HG03457 (cell line): ENCODE data around the gene SRPK1.
A peak's percentile ranks its signal among the peaks of the same experiment; 100 is the strongest.
"Not testable (repeated sequence)": the region's sequence is repeated elsewhere in the genome, so short reads cannot be mapped to it uniquely, and the experiment has no call there.

Source experiments
- ATAC-seq: cut with Tn5 transposase; IDR thresholded peaks from one replicate; pipeline ENCODE4 v1.9.1; 2021; ENCODE audit warnings: moderate number of reproducible peaks; ENCODE audit not compliant: unreplicated experiment

Gene SRPK1

DNA sequence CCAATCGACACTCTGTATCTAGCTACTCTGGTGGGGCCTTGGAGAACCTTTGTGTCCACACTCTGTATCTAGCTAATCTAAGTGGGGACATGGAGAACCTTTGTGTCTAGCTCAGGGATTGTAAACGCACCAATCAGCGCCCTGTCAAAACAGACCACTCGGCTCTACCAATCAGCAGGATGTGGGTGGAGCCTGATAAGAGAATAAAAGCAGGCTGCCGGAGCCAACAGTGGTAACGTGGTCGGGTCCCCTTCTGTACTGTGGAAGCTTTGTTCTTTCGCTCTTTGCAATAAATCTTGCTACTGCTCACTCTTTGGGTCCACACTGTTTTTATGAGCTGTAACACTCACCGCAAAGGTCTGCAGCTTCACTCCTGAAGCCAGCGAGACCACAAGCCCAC lies 11.0 kb upstream of the SRPK1 start:
- not testable (repeated sequence) for ATAC-seq

DNA sequence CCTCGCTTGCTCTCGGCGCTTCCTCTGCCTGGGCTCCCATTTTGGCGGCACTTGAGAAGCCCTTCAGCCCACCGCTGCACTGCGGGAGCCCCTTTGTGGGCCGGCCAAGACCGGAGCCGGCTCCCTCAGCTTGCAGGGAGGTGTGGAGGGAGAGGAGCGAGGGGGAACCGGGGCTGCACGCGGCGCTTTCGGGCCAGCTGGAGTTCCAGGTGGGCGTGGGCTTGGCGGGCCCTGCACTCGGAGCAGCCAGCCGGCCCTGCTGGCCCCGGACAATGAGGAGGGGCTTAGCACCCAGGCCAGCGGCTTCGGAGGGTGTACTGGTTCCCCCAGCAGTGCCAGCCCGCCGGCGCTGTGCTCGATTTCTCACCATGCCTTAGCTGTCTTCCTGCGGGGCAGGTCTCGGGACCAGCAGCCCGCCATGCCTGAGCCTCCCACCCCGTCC lies 10.2 kb upstream of the SRPK1 start:
- ATAC-seq = no peak

DNA sequence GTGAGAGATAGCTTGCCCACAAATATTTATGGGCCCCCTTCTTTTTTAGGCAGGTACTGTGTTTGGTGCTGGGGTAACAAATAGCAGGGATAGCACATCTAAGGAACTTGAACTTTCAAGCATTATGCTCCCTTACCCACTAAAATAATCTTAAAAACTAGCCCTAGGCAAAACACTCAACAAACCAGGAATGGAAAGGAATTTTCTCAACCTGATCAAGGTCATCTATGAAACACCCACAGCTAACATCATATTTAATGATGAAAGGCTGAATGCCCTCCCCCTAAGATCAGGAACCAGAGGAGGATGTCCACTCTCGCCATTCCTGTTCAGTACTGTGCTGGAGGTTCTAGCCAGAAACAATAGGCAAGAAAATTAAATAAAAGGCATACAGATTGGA lies 8.7 kb upstream of the SRPK1 start:
- no peak for ATAC-seq

DNA sequence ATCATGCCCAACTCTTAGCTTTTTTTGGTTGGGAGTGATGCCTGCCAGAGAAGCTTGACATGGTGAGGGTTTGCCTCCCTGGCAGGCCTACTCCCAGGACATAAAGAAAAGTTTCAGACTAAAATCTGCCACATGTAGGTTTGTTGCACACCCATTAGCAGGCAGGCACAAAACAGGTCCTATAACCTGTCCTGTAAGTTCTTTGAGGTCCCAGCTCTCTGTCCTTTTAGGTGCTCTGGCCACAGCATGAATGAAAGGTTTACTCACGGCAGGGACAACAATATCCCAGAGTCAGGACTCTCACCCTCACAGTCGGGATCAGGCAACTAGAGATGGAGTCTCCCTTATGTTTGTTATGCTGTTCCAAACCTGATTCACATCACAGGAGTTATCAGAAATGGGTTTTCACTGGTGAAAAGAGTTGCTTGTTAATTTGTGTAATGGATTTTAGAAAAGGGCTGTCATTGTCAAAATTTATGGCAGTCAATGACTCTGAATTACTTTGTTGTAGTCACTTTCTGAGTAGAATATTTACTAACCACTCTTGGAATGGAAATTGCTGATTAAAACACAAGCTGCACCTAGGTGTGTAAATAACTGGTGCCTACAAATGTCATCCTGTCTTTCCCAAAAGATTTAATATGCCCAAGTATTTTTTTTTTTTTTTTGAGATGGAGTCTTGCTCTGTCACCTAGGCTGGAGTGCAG lies 5.8 kb upstream of the SRPK1 start:
- ATAC-seq = no peak

DNA sequence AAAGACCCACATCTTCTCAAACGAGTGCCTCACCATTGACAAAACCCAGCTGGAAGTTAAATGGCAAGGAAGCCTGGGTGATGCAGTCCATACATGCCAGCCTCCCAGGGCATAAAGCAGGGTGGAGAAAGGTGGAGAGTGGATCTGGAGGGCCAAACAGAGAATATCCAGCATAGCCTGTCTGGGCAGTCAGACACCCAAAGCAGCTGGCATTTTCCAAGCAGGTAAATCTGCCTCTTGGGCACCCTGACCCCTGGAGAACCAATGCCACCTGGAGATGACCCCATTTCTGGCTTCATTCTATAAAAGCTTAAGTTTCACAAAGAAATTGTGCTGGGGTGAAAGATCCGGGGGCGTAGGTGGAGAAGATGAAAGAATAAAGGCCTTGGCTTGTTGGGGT lies 5.1 kb upstream of the SRPK1 start:
- no peak for ATAC-seq

DNA sequence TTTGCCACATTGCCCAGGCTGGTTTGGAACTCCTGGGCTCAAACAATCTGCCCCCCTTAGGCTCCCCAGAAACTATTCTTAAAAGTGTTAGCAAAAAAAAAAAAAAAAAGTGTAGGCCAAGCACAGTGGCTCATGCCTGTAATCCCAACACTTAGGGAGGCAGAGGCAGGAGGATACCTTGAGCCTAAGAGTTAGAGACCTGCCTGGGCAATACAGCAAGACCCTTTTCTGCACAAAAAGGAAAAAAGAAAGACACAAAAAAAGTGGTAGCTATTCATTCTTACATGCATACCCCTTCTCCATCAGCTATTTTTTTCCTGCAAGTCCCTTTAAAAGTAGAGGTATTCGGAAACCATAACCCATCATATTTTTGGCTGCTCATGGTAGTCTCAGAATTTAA lies 3.2 kb upstream of the SRPK1 start:
- ATAC-seq = no peak

DNA sequence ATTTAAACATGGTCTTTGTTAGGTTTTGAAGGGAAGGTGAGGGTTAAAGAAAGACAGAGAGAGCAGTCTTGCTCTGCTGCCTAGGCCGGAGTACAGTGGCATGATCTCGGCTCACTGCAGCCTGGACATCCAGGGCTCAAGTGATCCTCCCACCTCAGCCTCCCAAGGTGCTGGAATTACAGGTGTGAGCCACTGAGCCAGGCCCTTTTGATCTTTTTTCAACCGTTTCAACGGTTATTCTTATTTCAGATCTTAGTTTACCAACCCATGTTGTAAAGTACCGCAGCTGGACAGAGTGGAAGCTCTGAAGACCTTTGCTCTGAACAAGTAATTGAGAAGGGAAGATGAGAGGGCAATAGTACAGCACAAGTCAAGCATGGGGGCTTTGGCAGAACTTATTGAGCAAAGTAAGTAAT lies 1.2 kb upstream of the SRPK1 start:
- no peak for ATAC-seq

DNA sequence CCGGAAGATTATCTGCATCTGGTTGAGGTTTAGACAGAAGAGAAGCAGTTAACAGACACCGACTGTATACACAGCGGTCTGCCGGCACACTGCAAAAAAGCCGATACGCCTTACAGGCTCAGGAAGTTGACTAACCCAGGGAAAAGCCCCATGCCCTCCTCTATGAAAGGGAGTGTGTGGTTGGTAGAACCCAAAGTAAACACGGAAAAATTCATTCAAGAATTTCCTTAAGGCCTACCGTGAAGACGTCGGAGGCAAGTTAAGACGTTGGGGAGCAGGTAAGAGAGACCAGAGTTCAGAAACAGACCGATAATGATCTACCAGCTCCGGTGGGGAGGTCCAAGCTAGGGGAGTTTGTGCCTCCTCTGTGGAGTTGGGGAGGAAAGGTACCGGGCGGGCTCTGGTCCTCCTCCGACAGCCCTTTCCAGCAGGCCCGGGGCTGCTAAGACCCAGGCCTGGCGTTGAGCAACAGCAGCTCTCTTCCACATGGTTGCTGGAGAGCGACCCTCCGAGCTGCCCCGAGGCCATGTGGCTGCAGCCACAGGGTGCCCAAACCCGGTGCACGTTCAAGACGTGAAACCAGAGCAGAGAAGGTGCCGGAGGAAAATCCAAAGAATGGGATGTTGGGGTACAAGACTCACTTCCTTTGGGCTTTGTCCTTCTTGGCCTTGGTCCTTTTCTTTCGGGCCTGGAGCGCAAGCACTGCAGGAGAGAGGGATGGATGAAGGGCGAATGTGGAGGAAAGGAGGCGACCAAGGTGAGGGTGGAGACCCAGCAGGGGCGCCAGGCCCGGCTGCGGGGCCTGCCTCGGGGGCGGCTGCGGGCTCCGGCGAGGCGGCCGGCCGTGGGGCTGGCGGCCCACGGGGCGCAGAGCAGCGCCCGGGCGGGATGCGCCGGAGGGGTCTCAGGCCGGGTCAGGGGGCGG lies 809 bp downstream of the SRPK1 start:
- peak; percentile 16 for ATAC-seq

DNA sequence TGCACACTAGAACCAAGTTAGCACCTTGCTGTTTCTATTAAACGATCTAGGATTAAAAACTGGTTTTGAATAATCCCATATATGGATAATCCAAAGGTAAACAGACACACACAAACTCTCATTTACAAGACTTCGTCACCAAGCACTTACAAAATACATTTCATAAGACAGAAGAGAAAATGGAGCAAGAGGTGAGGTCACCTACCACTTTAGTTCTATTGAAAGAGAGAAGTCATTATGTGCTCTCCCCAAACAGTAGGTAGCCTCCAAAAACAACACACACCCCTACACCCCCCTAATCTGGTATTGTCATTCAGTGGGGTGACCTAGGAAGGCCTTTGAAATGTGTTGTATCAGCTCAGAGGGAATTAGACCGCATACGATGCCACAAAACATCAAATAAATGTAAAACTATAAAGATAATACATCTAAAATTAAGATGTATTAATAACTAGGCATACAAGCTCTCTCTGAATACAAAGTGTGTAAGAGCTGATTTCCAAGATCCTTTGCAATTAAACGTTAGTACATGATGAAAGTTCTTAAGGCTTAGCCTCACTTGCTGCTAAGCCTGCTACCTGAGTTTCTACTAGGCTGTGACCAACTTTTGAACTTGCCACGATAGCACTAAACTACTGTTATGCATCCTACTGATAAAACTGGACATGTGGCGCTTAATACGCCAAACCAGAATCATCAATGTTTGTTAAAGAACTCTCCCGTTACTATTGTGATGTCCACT lies 1.6 kb downstream of the SRPK1 start:
- no peak for ATAC-seq

DNA sequence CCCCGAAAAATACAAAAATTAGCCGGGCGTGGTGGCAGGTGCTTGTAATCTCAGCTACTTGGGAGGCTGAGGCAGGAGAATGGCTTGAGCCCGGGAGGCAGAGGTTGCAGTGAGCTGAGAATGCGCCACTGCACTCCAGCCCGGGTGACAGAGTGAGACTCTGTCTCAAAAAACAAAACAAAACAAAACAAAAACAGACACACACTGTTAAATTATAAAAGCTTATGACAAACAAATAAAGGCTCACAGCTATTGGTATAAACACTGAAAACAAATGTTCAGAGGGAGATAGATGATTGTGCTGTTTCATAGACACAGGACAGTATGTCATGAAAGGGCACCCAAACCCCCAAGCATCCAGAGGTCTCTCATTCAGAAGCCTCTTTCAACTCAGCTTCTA lies 4.0 kb downstream of the SRPK1 start:
- not testable (repeated sequence) for ATAC-seq

DNA sequence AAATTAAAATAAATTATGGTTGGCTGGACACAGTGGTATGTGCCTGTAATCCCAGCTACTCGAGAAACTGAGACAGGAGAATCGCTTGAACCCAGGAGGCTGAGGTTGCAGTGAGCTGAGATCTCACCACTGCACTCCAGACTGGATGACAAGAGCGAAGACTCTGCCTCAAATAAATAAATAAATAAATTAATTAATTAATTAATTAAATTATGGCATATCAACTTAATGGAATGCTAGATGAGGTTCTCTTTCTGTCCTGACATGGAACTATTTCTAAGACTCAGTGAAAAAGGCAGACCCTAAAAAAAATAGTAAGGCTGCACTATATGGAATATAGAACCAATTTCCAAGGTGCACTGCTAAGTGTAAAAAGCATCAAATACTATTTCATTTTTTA lies 4.8 kb downstream of the SRPK1 start:
- no peak for ATAC-seq

DNA sequence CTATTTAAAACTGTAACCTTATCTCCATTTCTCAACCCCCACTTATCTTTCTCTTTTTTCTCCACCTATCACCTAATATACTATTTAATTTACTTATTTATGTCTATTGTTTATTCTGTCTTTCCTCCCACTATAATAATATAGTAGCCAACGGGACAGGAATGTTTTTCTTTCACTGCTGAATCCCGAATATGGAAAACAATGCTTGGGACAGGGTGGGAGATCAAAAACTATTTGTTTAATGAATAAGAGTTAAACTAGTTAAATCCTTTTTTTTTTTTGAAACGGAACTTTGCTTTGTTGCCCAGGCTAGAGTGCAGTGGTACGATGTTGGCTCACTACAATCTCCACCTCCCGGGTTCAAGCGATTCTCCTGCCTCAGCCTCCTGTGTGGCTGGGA lies 6.4 kb downstream of the SRPK1 start:
- ATAC-seq = no peak

DNA sequence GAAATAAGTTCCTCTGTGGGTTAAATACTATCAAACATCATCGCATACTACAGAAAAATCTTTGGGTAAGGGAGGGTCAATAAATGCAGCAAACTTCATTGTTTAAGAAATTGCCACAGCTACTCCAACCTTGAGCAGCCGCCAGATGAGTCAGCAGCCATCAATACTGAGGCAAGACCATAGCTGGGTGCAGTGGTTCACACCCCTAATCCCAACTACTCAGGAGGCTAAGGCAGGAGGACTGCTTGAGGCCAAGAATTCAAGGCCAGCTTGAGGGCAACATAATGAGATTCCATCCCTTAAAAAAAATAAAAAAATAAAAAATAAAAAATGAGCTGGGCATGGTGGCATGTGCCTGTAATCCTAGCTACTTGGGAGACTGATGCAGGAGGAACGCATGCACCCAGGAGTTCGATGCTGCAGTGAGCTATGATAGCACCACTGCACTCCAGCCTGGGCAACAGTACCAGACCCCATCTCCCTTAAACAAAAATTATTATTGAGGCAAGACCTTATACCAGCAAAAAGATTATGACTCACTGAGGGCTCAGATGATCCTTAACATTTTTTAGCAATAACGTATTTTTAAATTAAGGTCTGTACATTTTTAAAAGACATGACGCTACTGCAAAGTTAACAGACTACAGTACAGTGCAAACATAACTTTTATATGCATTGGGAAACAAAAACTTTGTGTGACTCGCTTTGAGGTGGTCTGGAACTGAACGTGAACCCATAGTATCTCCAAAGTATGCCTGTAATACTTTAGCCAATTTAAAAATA lies 8.8 kb downstream of the SRPK1 start:
- no peak for ATAC-seq

DNA sequence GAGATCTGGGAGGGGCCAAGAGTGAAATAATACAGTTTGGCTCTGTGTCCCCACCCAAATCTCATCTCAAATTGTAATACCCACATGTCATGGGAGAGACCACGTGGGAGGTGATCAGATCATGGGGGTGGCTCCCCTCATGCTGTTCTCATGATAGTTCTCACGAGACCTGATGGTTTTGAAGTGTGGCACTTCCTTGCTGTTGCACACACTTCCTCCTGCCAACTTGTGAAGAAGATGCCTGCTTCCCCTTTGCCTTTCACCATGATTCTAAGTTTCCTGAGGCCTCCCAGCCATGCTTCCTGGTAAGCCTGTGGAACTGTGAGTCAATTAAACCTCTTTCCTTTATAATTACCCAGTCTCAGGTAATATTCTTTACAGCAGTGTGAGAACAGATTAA lies 11.3 kb downstream of the SRPK1 start:
- ATAC-seq = not testable (repeated sequence)

DNA sequence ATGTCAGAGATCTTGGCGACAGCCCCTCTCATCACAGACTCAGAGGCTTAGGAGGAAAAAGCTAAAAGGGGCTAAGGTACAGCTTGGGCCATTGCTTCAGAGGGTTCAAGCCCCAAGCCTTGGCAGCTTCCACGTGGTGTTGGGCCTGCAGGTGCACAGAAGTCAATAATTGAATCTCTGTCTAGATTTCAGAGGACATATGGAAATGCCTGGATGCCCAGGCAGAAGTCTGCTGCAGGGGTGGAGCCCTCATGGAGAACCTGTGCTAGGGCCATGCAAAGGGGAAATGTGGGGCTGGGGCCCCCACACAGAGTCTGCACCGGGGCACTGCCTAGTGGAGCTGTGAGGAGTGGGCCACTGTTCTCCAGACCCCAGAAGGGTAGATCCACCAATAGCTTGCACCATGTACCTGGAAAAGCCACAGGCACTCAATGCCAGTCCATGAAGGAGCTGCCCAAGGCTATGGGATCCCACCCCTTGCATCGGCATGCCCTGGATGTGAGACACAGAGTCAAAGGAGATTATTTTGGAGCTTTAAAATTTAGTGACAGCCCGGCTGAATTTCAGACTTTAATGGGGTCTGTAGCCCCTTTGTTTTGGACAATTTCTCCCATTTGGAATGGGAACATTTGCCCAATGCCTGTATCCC lies 12.0 kb downstream of the SRPK1 start:
- not testable (repeated sequence) for ATAC-seq

DNA sequence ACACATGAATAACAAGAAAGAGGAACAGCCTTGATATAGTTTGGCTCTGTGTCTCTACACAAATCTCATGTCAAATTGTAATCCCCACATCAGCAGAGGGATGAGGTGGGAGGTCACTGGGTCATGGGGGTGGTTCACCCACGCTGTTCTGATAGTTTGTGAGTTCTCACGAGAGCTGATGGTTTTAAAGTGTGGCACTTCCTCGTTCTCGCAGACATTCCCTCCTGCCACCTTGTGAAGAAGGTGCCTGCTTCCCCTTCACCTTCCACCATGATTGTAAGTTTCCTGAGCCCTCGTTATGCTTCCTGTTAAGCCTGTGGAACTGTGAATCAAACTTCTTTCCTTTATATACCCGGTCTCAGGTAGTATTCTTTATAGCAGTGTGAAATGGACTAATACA lies 13.1 kb downstream of the SRPK1 start:
- no peak for ATAC-seq

DNA sequence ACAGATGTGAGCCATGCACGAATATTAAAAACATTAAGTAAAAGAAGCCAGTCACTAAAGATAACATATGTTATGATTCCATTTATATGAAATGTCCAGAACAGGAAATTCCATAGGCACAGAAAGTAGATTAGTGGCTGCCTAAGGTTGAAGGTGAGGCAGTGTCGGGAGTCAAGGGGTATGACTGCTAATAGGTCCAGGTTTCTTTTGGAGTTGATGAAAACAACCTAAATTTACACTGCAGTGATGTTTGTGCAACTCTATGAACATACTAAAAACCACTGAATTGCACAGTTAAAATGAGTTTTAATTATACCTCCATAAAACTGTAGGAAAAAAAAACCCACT lies 14.4 kb downstream of the SRPK1 start:
- no peak for ATAC-seq

DNA sequence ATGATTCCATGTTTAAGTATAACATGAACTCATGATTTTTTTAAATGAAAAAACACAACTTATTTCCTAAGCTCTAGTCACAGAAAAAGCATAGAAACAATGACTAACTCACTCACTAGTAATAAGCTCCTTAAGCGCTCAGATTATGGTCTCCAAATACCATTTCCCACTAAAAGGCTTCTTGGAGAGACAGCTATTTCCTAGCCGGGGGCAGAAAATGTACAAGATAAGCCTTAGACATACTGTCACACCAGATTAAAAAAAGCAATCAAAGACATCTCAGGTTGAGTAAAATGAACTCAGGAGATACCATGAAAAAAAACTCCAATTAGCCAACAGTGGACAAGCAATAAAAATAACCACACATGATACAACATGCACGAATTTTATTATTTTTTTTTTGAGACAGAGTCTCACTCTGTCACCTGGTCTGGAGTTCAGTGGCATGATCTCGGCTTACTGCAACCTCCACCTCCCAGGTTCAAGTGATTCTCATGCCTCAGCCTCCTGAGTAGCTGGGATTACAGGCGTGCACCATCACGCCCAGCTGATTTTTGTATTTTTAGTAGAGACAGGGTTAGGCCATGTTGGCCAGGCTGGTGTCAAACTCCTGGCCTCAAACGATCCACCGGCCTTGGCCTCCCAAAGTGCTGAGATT lies 14.9 kb downstream of the SRPK1 start:
- ATAC-seq = no peak

DNA sequence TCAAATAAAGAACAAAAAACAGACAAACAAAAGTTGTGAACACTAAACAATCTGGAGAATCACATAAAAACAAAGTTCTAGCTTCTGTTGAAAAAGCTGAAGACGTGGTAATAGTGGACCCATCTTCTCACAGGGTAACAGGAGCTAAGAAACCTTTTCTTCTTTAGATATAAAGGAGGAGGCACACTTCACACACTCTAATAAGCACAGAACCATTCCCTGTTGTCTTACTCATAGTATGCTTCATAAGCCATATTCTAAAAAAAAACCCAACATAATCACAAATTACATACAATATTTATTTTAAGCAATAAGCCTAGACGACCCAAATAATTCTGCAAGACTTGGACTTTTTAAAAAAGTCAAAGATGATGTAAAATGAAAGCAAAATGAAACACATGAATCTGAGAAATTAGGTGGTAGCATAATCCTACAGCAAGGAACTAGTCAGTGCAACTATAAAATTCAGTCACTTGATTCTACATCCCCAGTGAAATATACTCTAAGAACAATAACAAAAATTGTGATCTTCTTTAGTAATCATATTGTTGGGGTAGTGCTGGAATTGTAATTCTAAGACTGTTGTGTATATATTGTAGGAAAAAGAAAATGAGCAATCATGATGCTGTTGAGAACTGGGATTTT lies 15.6 kb downstream of the SRPK1 start:
- ATAC-seq = no peak
